HUES48 (cell line): ENCODE results near the gene PNRC2.
"Not testable (repeated sequence)": the region's sequence is repeated elsewhere in the genome, so short reads cannot be mapped to it uniquely, and the experiment has no call there.

Source experiments
- H3K27ac ChIP-seq: one replicate; pipeline ENCODE4 v1.7.0; 2013; ENCODE audit warnings: low read depth, low read length, inconsistent platforms
- H3K27me3 ChIP-seq: 2 replicates; pipeline ENCODE4 v1.6.1; 2013; ENCODE audit warnings: mild to moderate bottlenecking, low read length; ENCODE audit not compliant: control insufficient read depth, insufficient read depth
- H3K36me3 ChIP-seq: 2 replicates; pipeline ENCODE4 v1.6.1; 2013; ENCODE audit warnings: low read length; ENCODE audit not compliant: control insufficient read depth, insufficient read depth
- H3K4me1 ChIP-seq: 2 replicates; pipeline ENCODE4 v1.6.1; 2013; ENCODE audit warnings: mild to moderate bottlenecking, low read length; ENCODE audit not compliant: control insufficient read depth, insufficient read depth
- H3K4me3 ChIP-seq: 2 replicates; pipeline ENCODE4 v1.5.1; 2013; ENCODE audit warnings: mild to moderate bottlenecking, low read depth, low read length
- H3K9ac ChIP-seq: 2 replicates; pipeline ENCODE4 v1.6.1; 2013; ENCODE audit warnings: mild to moderate bottlenecking, low read depth, low read length, moderate library complexity
- H3K9me3 ChIP-seq: 2 replicates; pipeline ENCODE4 v1.6.1; 2013; ENCODE audit warnings: low read length; ENCODE audit not compliant: control insufficient read depth, insufficient read depth

Gene PNRC2

GRCh38 chr1:23995431-23995837, 35.8 kb downstream of the PNRC2 start:
- H3K4me3 ChIP-seq, result no peak overlapping the region
- H3K4me1 ChIP-seq, result no peaks in the 10 kb centered on the region
- H3K9ac ChIP-seq, result no peak overlapping the region
- H3K27ac ChIP-seq, result no peak overlapping the region
- no peaks in the 10 kb centered on the region for H3K27me3 ChIP-seq
- H3K9me3 ChIP-seq, result no peaks in the 10 kb centered on the region
- H3K36me3 ChIP-seq, result no peaks in the 10 kb centered on the region

GRCh38 chr1:23996700-23997229, 37.1 kb downstream of the PNRC2 start:
- no peaks in the 10 kb centered on the region for H3K36me3 ChIP-seq
- H3K9me3 ChIP-seq, result no peaks in the 10 kb centered on the region
- no peak overlapping the region for H3K4me3 ChIP-seq
- no peak overlapping the region for H3K27ac ChIP-seq
- H3K4me1 ChIP-seq, result no peaks in the 10 kb centered on the region
- H3K27me3 ChIP-seq, result no peaks in the 10 kb centered on the region
- H3K9ac ChIP-seq, result no peak overlapping the region

- Histone ChIP-seq H3K9me3 (no peaks in the 10 kb centered on the region), H3K36me3 (no peaks in the 10 kb centered on the region), H3K27me3 (no peaks in the 10 kb centered on the region), H3K4me1 (peaks cover 1% of the 10 kb centered on the region), H3K4me3 (no peak overlapping the region), H3K27ac (no peak overlapping the region), H3K9ac (no peak overlapping the region)
These were observed 38.2 kb downstream of the PNRC2 start for GRCh38 chr1:23997812-23998211.

GRCh38 chr1:23999156-23999671, 39.6 kb downstream of the PNRC2 start:
- Histone ChIP-seq H3K4me1 (peaks cover 16% of the 10 kb centered on the region), H3K27ac (no peak overlapping the region), H3K9me3 (no peaks in the 10 kb centered on the region), H3K9ac (no peak overlapping the region), H3K27me3 (no peaks in the 10 kb centered on the region), H3K4me3 (no peak overlapping the region), H3K36me3 (no peaks in the 10 kb centered on the region)

- H3K27me3 ChIP-seq, result no peaks in the 10 kb centered on the region
- H3K4me1 ChIP-seq, result peaks cover 16% of the 10 kb centered on the region
- H3K9ac ChIP-seq, result no peak overlapping the region
- H3K4me3 ChIP-seq, result peak overlapping the region; percentile 1; the same call in 1 of the 2 replicates
- H3K9me3 ChIP-seq, result no peaks in the 10 kb centered on the region
- H3K36me3 ChIP-seq, result no peaks in the 10 kb centered on the region
- H3K27ac ChIP-seq, result peak overlapping the region; percentile 93
These were observed 43.1 kb downstream of the PNRC2 start for GRCh38 chr1:24002695-24003094.

- Histone ChIP-seq H3K4me1 (peaks cover 16% of the 10 kb centered on the region), H3K27me3 (no peaks in the 10 kb centered on the region), H3K27ac (peak overlapping the region; percentile 93), H3K9me3 (no peaks in the 10 kb centered on the region), H3K4me3 (peak overlapping the region; percentile 1), H3K36me3 (no peaks in the 10 kb centered on the region), H3K9ac (no peak overlapping the region)
These were observed 43.8 kb downstream of the PNRC2 start for GRCh38 chr1:24003331-24003972.

- Histone ChIP-seq H3K4me1 (peaks cover 17% of the 10 kb centered on the region), H3K9ac (no peak overlapping the region), H3K27me3 (no peaks in the 10 kb centered on the region), H3K9me3 (no peaks in the 10 kb centered on the region), H3K36me3 (no peaks in the 10 kb centered on the region), H3K4me3 (no peak overlapping the region), H3K27ac (peak overlapping the region; percentile 93)
These were observed 44.5 kb downstream of the PNRC2 start for GRCh38 chr1:24004132-24004531.

- peaks cover 25% of the 10 kb centered on the region for H3K4me1 ChIP-seq
- H3K27ac ChIP-seq, result no peak overlapping the region
These were observed 45.5 kb downstream of the PNRC2 start for GRCh38 chr1:24005163-24005562.

GRCh38 chr1:24007079-24007478, 47.5 kb downstream of the PNRC2 start:
- H3K4me3 ChIP-seq, result no peak overlapping the region
- no peaks in the 10 kb centered on the region for H3K36me3 ChIP-seq
- H3K4me1 ChIP-seq, result peaks cover 25% of the 10 kb centered on the region
- no peak overlapping the region for H3K27ac ChIP-seq
- no peaks in the 10 kb centered on the region for H3K27me3 ChIP-seq
- H3K9me3 ChIP-seq, result no peaks in the 10 kb centered on the region
- H3K9ac ChIP-seq, result no peak overlapping the region

More at GRCh38 chr1:24005163-24005562, 45.5 kb downstream of the PNRC2 start:
- no peaks in the 10 kb centered on the region for H3K27me3 ChIP-seq
- no peak overlapping the region for H3K9ac ChIP-seq
- no peak overlapping the region for H3K4me3 ChIP-seq
- no peaks in the 10 kb centered on the region for H3K9me3 ChIP-seq
- H3K36me3 ChIP-seq, result no peaks in the 10 kb centered on the region

GRCh38 chr1:24008574-24009184, 49.1 kb downstream of the PNRC2 start:
- not testable (repeated sequence) for H3K9me3 ChIP-seq, H3K4me3 ChIP-seq, H3K27me3 ChIP-seq, H3K36me3 ChIP-seq, H3K27ac ChIP-seq, H3K9ac ChIP-seq
- peaks cover 15% of the 10 kb centered on the region for H3K4me1 ChIP-seq

- Histone ChIP-seq H3K36me3 (no peaks in the 10 kb centered on the region), H3K4me1 (peaks cover 9% of the 10 kb centered on the region; the same call in 1 of the 2 replicates), H3K9me3 (no peaks in the 10 kb centered on the region), H3K27ac (no peak overlapping the region), H3K4me3 (no peak overlapping the region), H3K9ac (no peak overlapping the region), H3K27me3 (no peaks in the 10 kb centered on the region)
These were observed 49.8 kb downstream of the PNRC2 start for GRCh38 chr1:24009406-24009805.
